Activated naive CD4-positive, alpha-beta T cell treated with anti-CD3 and anti-CD28 coated beads for 36 hours (primary cell): Measurements from ENCODE around the gene ATAD1. TPM values are rescaled to one million over a fixed set of nuclear protein-coding genes. Genes with fewer than 3 reads are reported as not detected.
"Not testable (repeated sequence)": the region's sequence is repeated elsewhere in the genome, so short reads cannot be mapped to it uniquely, and the experiment has no call there.

Experiments
- CTCF ChIA-PET: fragments of 350-600 bp; sonication (Branson Sonifier 250); formaldehyde crosslinking; loops from one replicate; lab custom pipeline; 2021; ENCODE audit warnings: antibody characterized with exemption; lab: Charles Lee
- DNase-seq: peaks from one replicate; pipeline ENCODE4 v3.0.0-alpha.2; 2020
- H3K27ac Mint-ChIP-seq: one replicate; pipeline ENCODE4 v1.8.0; 2021; ENCODE audit warnings: mild to moderate bottlenecking, mixed read lengths
- H3K27me3 Mint-ChIP-seq: one replicate; pipeline ENCODE4 v1.8.0; 2021; ENCODE audit warnings: low read depth, mixed read lengths
- H3K36me3 Mint-ChIP-seq: one replicate; pipeline ENCODE4 v1.8.0; 2021; ENCODE audit warnings: low read depth, mixed read lengths
- H3K4me1 Mint-ChIP-seq: one replicate; pipeline ENCODE4 v1.8.0; 2021; ENCODE audit warnings: low read depth, mixed read lengths
- H3K4me3 Mint-ChIP-seq: one replicate; pipeline ENCODE4 v1.8.0; 2021; ENCODE audit warnings: mild to moderate bottlenecking, moderate library complexity, mixed read lengths
- H3K9me3 Mint-ChIP-seq: one replicate; pipeline ENCODE4 v1.8.0; 2021; ENCODE audit warnings: mixed read lengths
- intact Hi-C: fragments of 100-400 bp; cut with micrococcal nuclease; formaldehyde crosslinking; loops from one replicate; pipeline ENCODE4 v1.15.1; 2023
- total RNA-seq, 2 experiments: library from RNA; stranded (reverse); gene quantifications; one replicate each; pipeline ENCODE4 v1.2.3, GENCODE V29; 2021

Gene ATAD1
- total RNA-seq, 2 experiments from 2014 or later, result 47.4 to 53.7 TPM

- intact Hi-C loops, result loop anchor here (1.0 to 5.0 kb wide), 9 partner anchors 166 to 1021 kb away; partner anchors contain the start of genes PAPSS2 and STAMBPL1
Observed at GRCh38 chr10:87861566-87861952, 43.5 kb upstream of the ATAD1 start.

GRCh38 chr10:87860816-87861403, 42.9 kb upstream of the ATAD1 start:
- Mint-ChIP-seq H3K27me3 (peaks cover 3% of the 10 kb centered on the region), H3K4me1 (peaks cover 26% of the 10 kb centered on the region), H3K9me3 (no peaks in the 10 kb centered on the region), H3K27ac (no peak overlapping the region), H3K4me3 (peak overlapping the region; percentile 96), H3K36me3 (peaks cover 5% of the 10 kb centered on the region)
- intact Hi-C loops, result loop anchor here (1.0 to 5.0 kb wide), 9 partner anchors 166 to 1021 kb away; partner anchors contain the start of genes PAPSS2 and STAMBPL1
- CTCF ChIA-PET, result interaction anchor here (0.6 to 3.6 kb wide), 14 partner anchors 41 to 691 kb away, joined by 3 to 14 read pairs (median 4); no protein-coding TSS in a partner anchor
- no peak for DNase-seq

More at GRCh38 chr10:87861566-87861952, 43.5 kb upstream of the ATAD1 start:
- Mint-ChIP-seq H3K9me3 (no peaks in the 10 kb centered on the region), H3K27me3 (peaks cover 3% of the 10 kb centered on the region), H3K4me1 (peaks cover 29% of the 10 kb centered on the region), H3K27ac (peak overlapping the region; percentile 95), H3K36me3 (peaks cover 5% of the 10 kb centered on the region), H3K4me3 (peak overlapping the region; percentile 96)
- DNase-seq, result peak; percentile 50
- CTCF ChIA-PET, result interaction anchor here (0.7 to 3.6 kb wide), 8 partner anchors 42 to 527 kb away, joined by 3 to 14 read pairs (median 5); no protein-coding TSS in a partner anchor

GRCh38 chr10:87860156-87860795, 42.2 kb upstream of the ATAD1 start:
- CTCF ChIA-PET, result interaction anchor here (0.6 to 3.6 kb wide), 12 partner anchors 10 to 692 kb away, joined by 3 to 18 read pairs (median 5); no protein-coding TSS in a partner anchor
- peak; percentile 51 for DNase-seq
- intact Hi-C loops, result loop anchor here (2.0 to 5.0 kb wide), 8 partner anchors 167 to 1022 kb away; partner anchors contain the start of genes PAPSS2 and STAMBPL1
- Mint-ChIP-seq H3K27me3 (peaks cover 3% of the 10 kb centered on the region), H3K9me3 (no peaks in the 10 kb centered on the region), H3K4me1 (peaks cover 19% of the 10 kb centered on the region), H3K27ac (no peak overlapping the region), H3K36me3 (peaks cover 4% of the 10 kb centered on the region), H3K4me3 (no peak overlapping the region)

- H3K4me1 Mint-ChIP-seq, H3K4me3 Mint-ChIP-seq, H3K36me3 Mint-ChIP-seq, H3K9me3 Mint-ChIP-seq, H3K27me3 Mint-ChIP-seq, CTCF ChIA-PET, intact Hi-C loops, DNase-seq, H3K27ac Mint-ChIP-seq: not testable (repeated sequence)
Observed at GRCh38 chr10:87855665-87856064, 37.6 kb upstream of the ATAD1 start.

- DNase-seq, H3K27me3 Mint-ChIP-seq, H3K4me1 Mint-ChIP-seq, H3K36me3 Mint-ChIP-seq, intact Hi-C loops, H3K27ac Mint-ChIP-seq, H3K9me3 Mint-ChIP-seq, H3K4me3 Mint-ChIP-seq: not testable (repeated sequence)
- CTCF ChIA-PET, result interaction anchor here (0.7 kb wide), 1 partner anchor 14 kb away, joined by 3 read pairs; no protein-coding TSS in a partner anchor
Observed at GRCh38 chr10:87855247-87855646, 37.2 kb upstream of the ATAD1 start.

- peaks cover 4% of the 10 kb centered on the region for H3K4me1 Mint-ChIP-seq
- H3K27me3 Mint-ChIP-seq, result no peaks in the 10 kb centered on the region
- intact Hi-C loops, result no loop called here
- H3K36me3 Mint-ChIP-seq, result no peaks in the 10 kb centered on the region
- CTCF ChIA-PET, result interaction anchor here (1.1 to 3.3 kb wide), 5 partner anchors 118 to 703 kb away, joined by 3 to 15 read pairs (median 5); no protein-coding TSS in a partner anchor
- no peak for DNase-seq
- H3K9me3 Mint-ChIP-seq, result no peaks in the 10 kb centered on the region
- no peak overlapping the region for H3K4me3 Mint-ChIP-seq
- no peak overlapping the region for H3K27ac Mint-ChIP-seq
Observed at GRCh38 chr10:87852089-87852488, 34.1 kb upstream of the ATAD1 start.

GRCh38 chr10:87850742-87851205, 32.7 kb upstream of the ATAD1 start:
- DNase-seq, result peak; percentile 71
- H3K9me3 Mint-ChIP-seq, result no peaks in the 10 kb centered on the region
- H3K4me1 Mint-ChIP-seq, result peaks cover 4% of the 10 kb centered on the region
- CTCF ChIA-PET, result interaction anchor here (0.5 to 3.3 kb wide), 10 partner anchors 8 to 705 kb away, joined by 3 to 15 read pairs (median 4); no protein-coding TSS in a partner anchor
- no peak overlapping the region for H3K4me3 Mint-ChIP-seq
- H3K27me3 Mint-ChIP-seq, result no peaks in the 10 kb centered on the region
- intact Hi-C loops, result loop anchor here (1.0 kb wide), 2 partner anchors 539 to 703 kb away; no protein-coding TSS in a partner anchor
- no peak overlapping the region for H3K27ac Mint-ChIP-seq
- no peaks in the 10 kb centered on the region for H3K36me3 Mint-ChIP-seq

- no peak overlapping the region for H3K27ac Mint-ChIP-seq
- no peaks in the 10 kb centered on the region for H3K27me3 Mint-ChIP-seq
- no peaks in the 10 kb centered on the region for H3K36me3 Mint-ChIP-seq
- H3K9me3 Mint-ChIP-seq, result no peaks in the 10 kb centered on the region
- intact Hi-C loops, result no loop called here
- no peak overlapping the region for H3K4me3 Mint-ChIP-seq
- peaks cover 4% of the 10 kb centered on the region for H3K4me1 Mint-ChIP-seq
- DNase-seq, result no peak
- CTCF ChIA-PET, result interaction anchor here (0.6 to 3.3 kb wide), 2 partner anchors 265 to 471 kb away, joined by 3 to 9 read pairs; no protein-coding TSS in a partner anchor
Observed at GRCh38 chr10:87849001-87849400, 31.0 kb upstream of the ATAD1 start.

GRCh38 chr10:87847550-87847949, 29.5 kb upstream of the ATAD1 start:
- intact Hi-C loops, result no loop called here
- Mint-ChIP-seq H3K27ac (no peak overlapping the region), H3K4me3 (no peak overlapping the region), H3K9me3 (no peaks in the 10 kb centered on the region), H3K36me3 (no peaks in the 10 kb centered on the region), H3K27me3 (no peaks in the 10 kb centered on the region), H3K4me1 (peaks cover 4% of the 10 kb centered on the region)
- no peak for DNase-seq
- CTCF ChIA-PET, result interaction anchor here (1.2 kb wide), 1 partner anchor 612 kb away, joined by 3 read pairs; no protein-coding TSS in a partner anchor

- intact Hi-C loops, H3K9me3 Mint-ChIP-seq, H3K36me3 Mint-ChIP-seq, H3K4me1 Mint-ChIP-seq, H3K27me3 Mint-ChIP-seq, DNase-seq, H3K27ac Mint-ChIP-seq, H3K4me3 Mint-ChIP-seq: not testable (repeated sequence)
- CTCF ChIA-PET, result interaction anchor here (0.6 to 1.6 kb wide), 6 partner anchors 13 to 964 kb away, joined by 3 to 6 read pairs (median 3); no protein-coding TSS in a partner anchor
Observed at GRCh38 chr10:87846711-87847110, 28.7 kb upstream of the ATAD1 start.

- no peaks in the 10 kb centered on the region for H3K9me3 Mint-ChIP-seq
- no peak overlapping the region for H3K27ac Mint-ChIP-seq
- no peaks in the 10 kb centered on the region for H3K36me3 Mint-ChIP-seq
- no peaks in the 10 kb centered on the region for H3K27me3 Mint-ChIP-seq
- intact Hi-C loops, result no loop called here
- H3K4me1 Mint-ChIP-seq, result peaks cover 7% of the 10 kb centered on the region
- no peak overlapping the region for H3K4me3 Mint-ChIP-seq
- CTCF ChIA-PET, result interaction anchor here (0.6 to 1.6 kb wide), 7 partner anchors 13 to 718 kb away, joined by 3 to 6 read pairs (median 5); no protein-coding TSS in a partner anchor
- DNase-seq, result no peak
Observed at GRCh38 chr10:87846023-87846422, 28.0 kb upstream of the ATAD1 start.

- H3K27me3 Mint-ChIP-seq, result no peaks in the 10 kb centered on the region
- CTCF ChIA-PET, result interaction anchor here (0.6 to 1.6 kb wide), 3 partner anchors 14 to 544 kb away, joined by 5 to 6 read pairs (median 5); no protein-coding TSS in a partner anchor
Observed at GRCh38 chr10:87845624-87845998, 27.6 kb upstream of the ATAD1 start.

More at GRCh38 chr10:87845624-87845998, 27.6 kb upstream of the ATAD1 start:
- no peak overlapping the region for H3K4me3 Mint-ChIP-seq
- intact Hi-C loops, result loop anchor here (2.0 kb wide), 1 partner anchor 27 kb away; the partner anchor contains the start of gene ATAD1
- no peaks in the 10 kb centered on the region for H3K36me3 Mint-ChIP-seq
- no peaks in the 10 kb centered on the region for H3K9me3 Mint-ChIP-seq
- H3K27ac Mint-ChIP-seq, result no peak overlapping the region
- no peak for DNase-seq
- peaks cover 4% of the 10 kb centered on the region for H3K4me1 Mint-ChIP-seq
